GM12801 (cell line): ENCODE measurements around the gene PDGFD.

Experiments used
- CTCF ChIP-seq: IDR thresholded peaks from one replicate; pipeline ENCODE4 v1.5.1; 2011; ENCODE audit warnings: control low read depth; ENCODE audit not compliant: insufficient read length; ENCODE audit errors: extremely low read depth

Gene PDGFD

GRCh38 chr11:103878646-103879045 lies 285.3 kb downstream of the PDGFD start:
- TF ChIP-seq CTCF, result no peak

- no peak for TF ChIP-seq CTCF
These were observed 286.7 kb downstream of the PDGFD start for GRCh38 chr11:103877221-103877620.

GRCh38 chr11:103875855-103876510 lies 288.0 kb downstream of the PDGFD start:
- no peak for TF ChIP-seq CTCF

- TF ChIP-seq CTCF, result no peak
These were observed 291.2 kb downstream of the PDGFD start for GRCh38 chr11:103872748-103873147.

GRCh38 chr11:103871923-103872551 lies 291.9 kb downstream of the PDGFD start:
- no peak for TF ChIP-seq CTCF

GRCh38 chr11:103870821-103871309 lies 293.1 kb downstream of the PDGFD start:
- no peak for TF ChIP-seq CTCF

GRCh38 chr11:103867481-103867880 lies 296.5 kb downstream of the PDGFD start:
- TF ChIP-seq CTCF, result no peak
